ENCODE data around the gene FARS2.
"Not testable (repeated sequence)": the region's sequence is repeated elsewhere in the genome, so short reads cannot be mapped to it uniquely, and the experiment has no call there.

FARS2 gene

GRCh38 chr6:5677219-5678000 lies 416.1 kb downstream of the FARS2 start:
- no peak for DNase-seq (ENCODE audit: low read depth in 4 of 4, low spot score in 1 of 4)

GRCh38 chr6:5679270-5679669 lies 418.0 kb downstream of the FARS2 start:
- DNase-seq (ENCODE audit: low read depth in 4 of 4, low spot score in 1 of 4): no peak

DNA sequence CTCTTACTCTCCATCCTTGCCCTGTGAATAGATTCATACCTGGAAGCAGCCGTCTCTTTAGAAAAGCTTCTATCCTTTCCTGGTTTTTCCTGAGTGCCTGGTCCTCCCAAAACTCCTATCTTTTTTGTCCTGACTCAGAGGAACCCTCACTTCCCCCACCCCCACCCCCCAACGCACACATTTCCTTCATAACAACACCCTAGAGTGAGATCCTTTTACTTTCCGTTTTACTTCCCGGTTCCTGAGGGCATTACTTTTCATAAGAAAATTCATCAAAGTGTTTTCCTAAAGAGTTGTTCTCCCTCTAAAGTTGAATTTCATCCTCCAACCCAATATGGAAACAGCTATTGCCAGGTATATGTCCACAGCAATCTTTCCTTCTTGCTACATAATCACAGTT lies 418.4 kb downstream of the FARS2 start:
- DNase-seq (ENCODE audit: low read depth in 4 of 4, low spot score in 1 of 4): no peak

DNA sequence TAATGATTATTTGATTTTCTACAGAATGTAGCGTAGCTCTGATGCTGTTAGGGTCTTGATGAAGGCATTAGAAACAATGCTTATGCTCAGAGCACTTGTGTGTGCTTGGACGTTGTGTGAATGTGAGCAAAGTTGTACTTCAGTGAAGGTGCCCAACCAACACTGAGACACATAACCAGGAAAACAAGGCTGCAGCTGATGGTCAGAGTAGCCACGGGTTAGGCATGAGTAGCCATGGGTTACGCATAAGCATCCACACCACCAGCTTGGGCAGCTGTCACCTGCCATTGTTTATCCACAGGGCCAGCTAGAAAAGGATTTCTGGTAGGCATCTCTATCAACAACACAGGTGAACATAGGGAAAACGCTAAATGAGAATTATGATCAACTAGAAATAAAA lies 418.8 kb downstream of the FARS2 start:
- DNase-seq (ENCODE audit: low read depth in 4 of 4, low spot score in 1 of 4): no peak

DNA sequence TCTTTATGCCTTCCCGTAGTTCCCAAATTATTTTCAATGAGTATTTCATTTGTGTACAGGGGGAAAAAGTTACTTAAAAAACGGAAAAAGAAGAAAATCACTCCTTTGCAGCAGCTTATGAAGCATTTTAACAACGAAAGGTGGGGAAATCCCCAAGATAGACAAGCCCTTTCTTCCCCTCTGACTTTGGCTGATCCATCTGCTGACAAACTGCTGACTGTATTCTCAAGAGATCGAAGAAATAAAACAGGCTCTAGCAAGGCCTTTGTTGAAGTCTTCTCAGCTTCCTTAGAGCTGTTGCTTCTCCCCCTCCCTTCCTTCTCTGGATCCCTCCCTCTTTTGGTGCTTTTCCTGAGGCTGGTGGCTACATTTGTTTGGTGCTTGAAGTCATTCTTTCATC lies 420.2 kb downstream of the FARS2 start:
- DNase-seq (ENCODE audit: low read depth in 4 of 4, low spot score in 1 of 4): no peak

GRCh38 chr6:5682530-5682929 lies 421.2 kb downstream of the FARS2 start:
- DNase-seq (ENCODE audit: low read depth in 4 of 4, low spot score in 1 of 4): no peak

DNA sequence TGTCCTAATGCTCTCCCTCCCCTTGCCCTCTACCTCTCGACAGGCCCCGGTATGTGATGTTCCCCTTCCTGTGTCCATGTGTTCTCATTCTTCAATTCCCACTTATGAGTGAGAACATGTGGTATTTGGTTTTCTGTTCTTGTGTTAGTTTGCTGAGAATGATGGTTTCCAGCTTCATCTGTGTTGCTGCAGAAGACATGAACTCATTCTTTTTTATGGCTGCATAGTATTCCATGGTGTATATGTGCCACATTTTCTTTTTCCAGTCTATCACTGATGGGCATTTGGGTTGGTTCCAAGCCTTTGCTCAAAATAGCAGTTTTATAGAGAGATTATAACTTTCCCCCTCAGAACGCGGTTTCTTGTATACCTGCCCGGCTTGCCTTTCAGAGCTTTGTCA lies 422.4 kb downstream of the FARS2 start:
- not testable (repeated sequence) for DNase-seq (ENCODE audit: low read depth in 4 of 4, low spot score in 1 of 4)

- no peak for DNase-seq (ENCODE audit: low read depth in 4 of 4, low spot score in 1 of 4)
These were observed 423.2 kb downstream of the FARS2 start for GRCh38 chr6:5684320-5685053.

GRCh38 chr6:5693225-5694145 lies 432.2 kb downstream of the FARS2 start:
- no peak for DNase-seq (ENCODE audit: low read depth in 4 of 4, low spot score in 1 of 4)

DNA sequence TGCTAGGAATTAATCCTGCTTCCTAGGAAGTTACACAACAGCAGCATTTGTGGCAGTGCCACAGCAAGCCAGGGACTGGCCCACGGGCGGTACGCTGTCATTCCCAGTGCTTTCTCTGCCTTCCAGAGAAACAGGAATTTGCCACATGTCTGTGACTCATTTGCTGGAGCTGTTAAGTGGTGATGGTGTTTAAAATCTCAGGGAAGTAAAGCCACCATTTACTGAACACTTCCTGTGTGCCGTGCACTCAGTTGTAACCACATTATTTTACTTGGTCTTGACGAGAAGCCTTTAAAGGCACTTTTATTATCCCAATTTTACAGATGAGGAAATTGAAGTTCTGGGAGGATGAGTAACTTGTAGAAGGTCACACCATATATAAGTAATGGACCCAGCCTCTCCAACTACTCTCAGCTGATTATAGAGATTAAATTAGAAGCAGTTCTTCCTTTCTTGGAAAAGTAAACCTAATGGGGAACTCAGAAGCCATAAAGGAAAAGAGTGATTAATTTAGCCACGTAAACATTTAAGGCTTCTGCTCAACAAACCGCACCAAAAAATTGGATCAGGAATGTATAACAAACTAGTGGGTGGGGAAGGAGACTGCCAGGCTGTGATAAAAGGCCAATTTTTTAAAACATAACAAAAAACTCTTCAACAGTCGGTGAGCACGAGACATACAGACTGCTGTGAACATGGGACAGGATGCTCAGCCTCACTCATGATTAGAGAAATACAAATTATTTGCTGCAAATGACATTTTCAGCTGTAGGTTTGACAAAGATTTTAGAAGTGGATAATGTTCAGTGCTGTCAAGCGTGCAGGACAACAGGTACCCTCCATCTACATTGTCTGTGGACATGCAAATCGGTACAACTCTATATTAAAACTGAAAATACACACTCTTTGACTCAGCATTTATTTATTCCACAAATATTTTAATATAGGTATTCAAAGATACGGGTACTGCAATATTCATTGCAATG lies 434.2 kb downstream of the FARS2 start:
- no peak for DNase-seq (ENCODE audit: low read depth in 4 of 4, low spot score in 1 of 4)

- no peak for DNase-seq (ENCODE audit: low read depth in 4 of 4, low spot score in 1 of 4)
These were observed 436.2 kb downstream of the FARS2 start for GRCh38 chr6:5697508-5697907.

DNA sequence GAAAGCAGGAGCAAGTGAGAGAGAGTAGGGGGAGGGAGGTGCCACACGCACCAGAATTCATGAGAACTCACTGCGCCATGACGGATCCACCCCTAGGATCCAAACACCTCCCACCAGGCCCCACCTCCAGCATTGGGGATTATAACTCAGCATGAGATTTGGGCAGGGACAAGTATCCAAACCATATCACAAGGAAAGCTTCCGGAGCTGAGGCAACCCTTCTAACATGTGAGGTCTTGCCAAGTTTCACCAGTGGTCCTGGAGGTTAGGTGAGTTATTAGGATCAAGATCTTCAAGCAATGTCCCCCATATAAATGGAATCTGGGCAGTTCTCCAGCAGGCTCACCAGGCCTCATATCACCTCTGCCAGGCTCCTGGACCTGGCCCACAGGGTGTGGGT lies 437.0 kb downstream of the FARS2 start:
- DNase-seq (ENCODE audit: low read depth in 4 of 4, low spot score in 1 of 4): no peak

- DNase-seq (ENCODE audit: low read depth in 4 of 4, low spot score in 1 of 4): not testable (repeated sequence)
These were observed 437.8 kb downstream of the FARS2 start for GRCh38 chr6:5699064-5699463.

DNA sequence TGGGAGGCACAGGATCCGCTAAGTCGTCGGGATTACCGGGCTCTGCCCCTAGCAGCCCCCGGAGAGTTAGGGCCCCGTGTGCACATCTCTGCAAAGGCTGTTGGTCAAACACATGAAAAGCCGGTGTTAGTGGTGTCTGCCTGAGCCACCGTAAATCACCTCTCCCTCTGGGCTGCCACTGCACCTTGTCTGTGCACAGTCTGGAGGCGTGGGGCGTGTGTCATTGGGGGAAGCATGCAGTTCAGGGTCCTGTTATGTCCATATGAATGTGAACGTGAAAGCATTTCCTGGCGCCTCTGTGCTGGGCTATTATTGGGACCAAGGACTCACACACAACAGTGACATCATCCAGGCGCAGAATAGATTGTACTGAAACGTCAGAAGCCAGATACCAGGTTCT lies 439.9 kb downstream of the FARS2 start:
- DNase-seq (ENCODE audit: low read depth in 4 of 4, low spot score in 1 of 4): no peak

DNA sequence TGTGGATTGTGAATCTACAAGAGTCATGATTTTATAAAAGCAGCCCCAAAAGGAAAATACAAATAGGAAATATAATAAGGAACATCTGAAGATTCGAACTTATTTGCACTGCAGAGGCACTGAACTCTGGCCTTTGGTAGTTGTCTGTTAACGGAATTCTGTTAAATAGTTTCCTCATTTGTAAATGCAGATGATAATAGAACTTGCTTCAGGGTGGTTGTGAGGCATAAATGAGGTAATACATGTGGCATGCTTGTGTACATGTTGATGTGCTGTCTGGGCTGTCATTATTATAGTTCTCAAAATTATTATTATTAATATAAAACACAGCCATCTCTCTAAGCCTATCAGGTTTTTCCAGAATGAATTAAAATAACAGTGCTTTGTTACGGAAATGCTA lies 443.4 kb downstream of the FARS2 start:
- no peak for DNase-seq (ENCODE audit: low read depth in 4 of 4, low spot score in 1 of 4)

- DNase-seq (ENCODE audit: low read depth in 4 of 4, low spot score in 1 of 4): no peak
These were observed 443.9 kb downstream of the FARS2 start for GRCh38 chr6:5705252-5705651.

- no peak for DNase-seq (ENCODE audit: low read depth in 4 of 4, low spot score in 1 of 4)
These were observed 445.1 kb downstream of the FARS2 start for GRCh38 chr6:5706124-5707033.

- no peak for DNase-seq (ENCODE audit: low read depth in 4 of 4, low spot score in 1 of 4)
These were observed 446.1 kb downstream of the FARS2 start for GRCh38 chr6:5707281-5708045.

DNA sequence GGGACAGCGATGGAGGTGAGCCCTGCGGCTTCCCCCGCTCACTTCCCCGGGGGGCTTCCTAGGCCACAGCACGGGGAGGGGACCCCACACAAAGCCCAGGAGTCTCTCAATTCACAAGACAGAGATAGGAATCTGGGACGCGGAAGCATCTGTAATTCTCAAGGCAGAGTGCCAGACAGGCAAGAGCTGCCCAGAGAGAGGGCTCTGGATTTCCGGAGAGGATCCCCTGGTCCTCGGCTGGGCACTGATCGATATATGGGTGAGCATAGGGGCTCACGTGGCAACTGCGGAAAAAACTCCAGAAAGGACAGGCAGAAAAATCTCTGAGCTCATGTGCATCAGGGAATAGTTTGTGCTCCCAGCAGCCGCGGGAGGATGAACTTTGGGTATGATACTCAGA lies 449.2 kb downstream of the FARS2 start:
- DNase-seq (ENCODE audit: low read depth in 4 of 4, low spot score in 1 of 4): no peak

Measured in stimulated activated CD4-positive, alpha-beta T cell treated with anti-CD3 and anti-CD28 coated beads, Interleukin-1b, Interleukin-23, amount 100 ng/mL, for 24 hours (primary cell).